HG02678 (cell line): Measurements from ENCODE around the gene PITX3.
A peak's percentile ranks its signal among the peaks of the same experiment; 100 is the strongest.
"Not testable (repeated sequence)": the region's sequence is repeated elsewhere in the genome, so short reads cannot be mapped to it uniquely, and the experiment has no call there.

Experiments used
- ATAC-seq: cut with Tn5 transposase; IDR thresholded peaks from one replicate; pipeline ENCODE4 v1.9.1; 2021; ENCODE audit warnings: mild to moderate bottlenecking, moderate library complexity; ENCODE audit not compliant: unreplicated experiment

The PITX3 gene

GRCh38 chr10:102261196-102261595, 19.9 kb upstream of the PITX3 start:
- ATAC-seq = no peak

- no peak for ATAC-seq
Observed at GRCh38 chr10:102255404-102255803, 14.1 kb upstream of the PITX3 start.

DNA sequence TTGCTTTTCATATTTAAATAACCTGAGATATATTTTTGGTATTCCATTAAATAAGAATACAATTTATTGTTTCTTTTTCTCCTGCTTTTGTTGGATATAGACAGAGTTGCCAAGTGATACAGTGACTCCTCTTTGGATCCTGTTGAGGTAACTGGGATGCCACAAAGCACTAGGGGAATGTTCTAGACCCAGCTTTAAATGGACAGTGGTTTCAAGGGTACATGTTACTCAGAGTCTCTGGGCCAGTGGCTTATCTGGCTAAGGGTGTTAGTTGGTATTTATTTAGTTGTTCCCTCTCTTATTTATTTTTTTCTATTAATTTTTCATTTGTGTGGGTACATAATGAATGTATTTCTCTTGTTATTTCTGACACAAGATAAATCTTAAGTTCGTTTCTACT, 13.1 kb upstream of the PITX3 start:
- ATAC-seq = no peak

- ATAC-seq = not testable (repeated sequence)
Observed at GRCh38 chr10:102252508-102252907, 11.2 kb upstream of the PITX3 start.

- ATAC-seq = no peak
Observed at GRCh38 chr10:102247734-102248133, 6.4 kb upstream of the PITX3 start.

GRCh38 chr10:102246261-102246660, 4.9 kb upstream of the PITX3 start:
- no peak for ATAC-seq

- ATAC-seq = no peak
Observed at GRCh38 chr10:102245932-102246251, 4.6 kb upstream of the PITX3 start.

DNA sequence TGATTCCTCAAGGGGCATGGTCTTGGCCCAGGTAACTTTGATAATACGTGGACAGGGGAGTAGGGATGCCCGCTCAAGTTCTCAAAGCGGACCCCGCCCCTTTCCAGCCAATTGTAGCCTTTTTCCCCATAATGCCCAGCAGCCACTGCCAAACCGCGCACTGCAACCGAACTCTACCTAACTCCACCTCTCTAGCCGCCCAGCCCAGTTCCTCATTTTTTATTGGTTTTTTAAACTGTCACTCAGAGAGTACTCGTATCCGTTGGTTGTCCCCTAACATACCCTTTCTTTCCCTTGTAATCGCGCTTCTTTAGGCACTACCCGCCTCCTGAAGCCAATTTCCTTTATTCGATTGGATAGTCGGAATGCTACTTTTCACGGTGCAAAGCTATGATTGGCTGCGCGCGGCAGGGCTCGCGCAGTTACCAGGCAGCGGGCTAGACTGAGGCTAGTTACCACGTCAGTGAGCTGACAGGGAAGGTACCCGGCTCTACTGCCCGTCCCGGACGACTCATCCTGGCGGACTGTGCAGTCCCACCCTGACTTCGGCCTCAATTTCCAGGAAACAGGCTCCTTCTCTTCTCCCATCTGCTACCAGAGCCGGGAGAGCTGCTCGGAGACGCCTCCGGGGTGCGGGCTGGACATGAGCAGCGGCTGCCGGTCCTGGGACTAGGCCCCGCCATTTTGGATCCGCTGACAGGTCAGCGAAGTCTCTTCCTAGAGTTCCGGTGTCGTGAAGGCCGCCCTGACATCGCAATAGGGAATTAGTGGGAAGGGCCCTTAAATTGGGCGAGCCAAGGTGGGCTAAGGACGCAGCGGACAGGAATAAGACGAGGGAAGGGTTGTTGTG, 4.0 kb upstream of the PITX3 start, which contains the start of gene GBF1:
TSS of gene GBF1 (plus strand) at position 451 of the 850 bp plus-strand sequence. CDS start 13,407 bp downstream, outside the sequence.
- peak; percentile 88 for ATAC-seq

GRCh38 chr10:102243309-102243708, 2.0 kb upstream of the PITX3 start:
- ATAC-seq = no peak

DNA sequence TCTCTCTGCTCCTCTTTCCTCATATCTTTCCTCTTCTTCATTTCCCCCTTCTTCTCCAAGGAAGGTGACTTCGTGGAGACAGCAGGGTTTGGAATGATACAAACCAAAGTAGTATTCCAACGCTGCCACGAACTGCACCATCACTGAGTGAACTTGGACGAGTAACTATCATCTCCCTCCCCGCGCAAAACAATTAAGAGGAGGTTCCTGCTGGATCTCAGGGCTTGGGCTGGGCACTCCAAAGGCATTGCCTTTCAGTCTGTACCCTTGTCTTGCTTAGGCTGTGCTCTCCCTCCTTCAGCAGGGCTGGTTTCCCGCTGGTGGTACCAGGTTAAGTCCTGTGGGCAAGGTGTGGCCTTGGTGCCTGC, 790 bp upstream of the PITX3 start:
- no peak for ATAC-seq

GRCh38 chr10:102241032-102241443, 274 bp downstream of the PITX3 start:
- ATAC-seq = no peak

GRCh38 chr10:102240467-102241031, 763 bp downstream of the PITX3 start:
- no peak for ATAC-seq

- ATAC-seq = no peak
Observed at GRCh38 chr10:102237711-102238252, 3.5 kb downstream of the PITX3 start.

- no peak for ATAC-seq
Observed at GRCh38 chr10:102236006-102236405, 5.3 kb downstream of the PITX3 start.

DNA sequence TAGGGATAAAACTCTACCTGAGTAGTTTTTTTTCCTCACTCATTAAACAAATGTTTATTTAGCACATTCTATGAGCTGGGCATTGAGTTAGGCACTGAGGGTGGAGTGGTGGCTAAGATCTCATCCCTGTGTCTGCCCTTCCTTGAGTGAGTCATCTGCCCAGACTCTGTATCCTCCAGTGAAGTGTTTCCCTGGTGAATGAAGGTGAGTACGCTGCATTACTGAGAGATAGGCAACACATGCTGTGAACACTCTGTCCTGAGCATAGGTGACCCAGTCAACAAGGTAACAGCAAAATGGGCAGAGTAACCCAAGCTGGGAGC, 5.8 kb downstream of the PITX3 start:
- ATAC-seq = no peak

- ATAC-seq = no peak
Observed at GRCh38 chr10:102234888-102235597, 6.3 kb downstream of the PITX3 start.

GRCh38 chr10:102233997-102234396, 7.3 kb downstream of the PITX3 start:
- no peak for ATAC-seq

DNA sequence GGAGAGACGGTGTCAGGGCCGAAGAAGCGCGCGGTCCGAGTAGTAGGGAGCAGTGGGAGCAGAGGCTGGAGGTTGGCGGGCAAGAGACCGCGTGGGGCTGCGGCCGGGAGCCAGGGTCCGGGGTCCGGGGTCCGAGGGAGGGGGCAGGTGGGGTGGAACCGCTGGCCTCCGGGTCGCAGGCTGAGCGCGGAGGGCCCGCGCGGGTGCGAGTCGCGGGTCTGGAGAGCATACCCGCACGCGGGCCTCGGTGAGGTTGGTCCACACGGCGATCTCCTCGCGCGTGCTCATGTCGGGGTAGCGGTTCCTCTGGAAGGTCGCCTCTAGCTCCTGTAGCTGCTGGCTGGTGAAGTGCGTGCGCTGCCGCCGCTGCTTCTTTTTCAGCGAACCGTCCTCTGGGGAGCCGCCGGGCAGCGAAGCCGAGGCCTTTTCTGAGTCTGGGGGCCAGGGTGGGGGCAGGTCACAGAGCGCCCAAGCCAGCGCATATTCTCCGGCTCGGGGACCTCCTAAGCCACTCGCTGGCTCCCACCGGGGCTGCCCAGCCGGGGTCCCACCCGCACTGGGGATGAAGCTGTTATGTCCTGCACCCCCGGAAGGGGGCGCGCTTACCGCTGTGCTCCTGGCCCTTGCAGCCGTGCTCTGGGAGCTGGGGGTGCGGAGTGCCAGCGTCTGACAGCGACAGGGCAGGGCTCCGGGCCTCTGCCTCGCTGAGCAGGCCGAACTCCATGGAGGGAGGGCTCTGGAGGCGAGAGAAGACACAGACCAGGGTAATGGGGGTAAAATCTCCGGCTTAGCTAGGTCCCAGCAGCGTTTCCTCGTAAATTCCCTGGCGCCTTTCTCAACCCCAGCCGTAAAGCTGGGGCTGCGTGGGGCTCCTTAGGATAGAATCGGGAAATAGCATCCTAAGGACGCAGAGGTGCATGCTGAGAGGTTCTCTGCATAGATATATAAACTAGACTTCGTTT, 9.7 kb downstream of the PITX3 start:
- no peak for ATAC-seq

DNA sequence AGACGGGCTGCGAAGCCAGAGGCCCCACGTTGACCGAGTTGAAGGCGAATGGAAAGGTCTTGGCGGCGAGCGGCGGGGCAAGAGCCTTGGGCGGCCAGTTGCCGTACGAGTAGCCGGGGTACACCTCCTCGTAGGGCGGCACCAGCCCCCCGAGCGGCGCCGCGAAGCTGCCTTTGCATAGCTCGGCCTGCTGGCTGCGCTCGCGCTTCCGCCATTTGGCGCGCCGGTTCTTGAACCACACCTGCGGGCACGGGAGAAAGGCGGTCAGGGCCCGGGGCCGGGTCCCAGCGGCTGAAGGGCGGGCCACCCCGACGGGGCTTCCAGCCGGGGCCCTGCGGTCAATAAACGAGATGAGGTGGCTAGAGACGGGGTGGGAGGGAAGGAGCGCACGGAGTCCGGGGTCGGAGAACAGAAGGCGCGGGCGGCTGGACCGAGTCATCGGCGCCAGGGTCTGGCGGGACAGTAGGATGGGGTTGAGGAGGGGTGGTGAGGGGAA, 10.4 kb downstream of the PITX3 start:
- ATAC-seq = no peak

- no peak for ATAC-seq
Observed at GRCh38 chr10:102230264-102230860, 10.9 kb downstream of the PITX3 start.
